Measurements from ENCODE around the gene PLCB4.

The PLCB4 gene

DNA sequence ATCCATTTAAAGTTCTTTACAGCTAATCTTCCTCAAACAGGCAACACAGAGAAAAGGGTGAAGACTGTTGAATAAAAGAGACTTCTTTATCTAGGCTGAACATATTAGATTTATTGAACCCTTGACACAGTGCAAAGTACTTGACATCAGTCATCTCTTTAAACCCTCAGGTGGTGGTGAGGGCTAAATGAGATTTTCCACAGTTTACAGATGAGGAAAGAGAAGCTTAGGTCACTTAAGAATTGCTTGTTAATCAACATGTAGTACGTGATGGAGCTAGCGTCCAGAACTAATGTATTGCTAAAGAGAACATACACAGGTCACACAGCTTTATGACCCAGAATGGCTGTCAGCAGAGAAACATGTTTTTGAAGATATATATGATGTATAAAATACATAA, 252.1 kb downstream of the PLCB4 start:
- no peak for DNase-seq (ENCODE audit: low read depth in 2 of 2)

DNA sequence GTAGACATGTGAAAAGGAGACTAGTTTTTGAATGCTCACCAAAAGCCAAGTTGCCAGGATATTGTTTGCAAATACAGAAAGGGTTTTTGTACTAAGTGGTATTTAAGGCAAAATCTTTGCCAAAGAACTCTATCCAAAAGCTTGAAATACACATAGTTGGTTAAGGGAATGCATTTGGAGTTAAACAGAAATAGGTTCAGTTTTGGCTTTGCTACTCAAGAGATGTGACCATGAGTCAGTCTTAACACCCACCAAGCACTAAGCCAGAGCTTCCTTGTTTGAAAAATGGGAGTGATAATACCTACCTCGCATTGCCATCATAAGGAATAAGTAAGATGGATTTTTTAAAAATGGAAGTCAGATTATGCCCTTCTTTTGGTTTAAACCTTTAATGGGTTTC, 253.8 kb downstream of the PLCB4 start:
- no peak for DNase-seq (ENCODE audit: low read depth in 2 of 2)

DNA sequence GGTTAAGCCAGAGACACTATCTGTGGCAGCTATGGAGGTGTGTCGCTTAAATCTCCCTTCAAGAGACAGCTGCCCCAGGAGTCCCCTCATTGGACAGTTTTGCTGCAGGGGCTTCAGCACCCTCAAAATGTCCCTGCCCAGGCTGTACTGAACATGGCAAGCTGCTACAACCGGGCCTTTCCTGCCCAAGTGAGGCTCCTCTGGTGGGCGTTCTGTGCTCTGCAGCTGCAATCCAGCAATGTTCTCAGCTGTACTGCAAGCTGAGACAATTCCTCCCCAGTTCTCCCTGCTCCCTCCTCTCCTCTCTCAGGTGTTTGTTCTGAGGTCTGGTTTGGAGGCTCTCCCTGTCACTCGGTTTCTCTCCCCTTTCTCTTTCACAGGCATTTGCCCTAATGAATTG, 254.7 kb downstream of the PLCB4 start:
- DNase-seq (ENCODE audit: low read depth in 2 of 2): no peak

DNA sequence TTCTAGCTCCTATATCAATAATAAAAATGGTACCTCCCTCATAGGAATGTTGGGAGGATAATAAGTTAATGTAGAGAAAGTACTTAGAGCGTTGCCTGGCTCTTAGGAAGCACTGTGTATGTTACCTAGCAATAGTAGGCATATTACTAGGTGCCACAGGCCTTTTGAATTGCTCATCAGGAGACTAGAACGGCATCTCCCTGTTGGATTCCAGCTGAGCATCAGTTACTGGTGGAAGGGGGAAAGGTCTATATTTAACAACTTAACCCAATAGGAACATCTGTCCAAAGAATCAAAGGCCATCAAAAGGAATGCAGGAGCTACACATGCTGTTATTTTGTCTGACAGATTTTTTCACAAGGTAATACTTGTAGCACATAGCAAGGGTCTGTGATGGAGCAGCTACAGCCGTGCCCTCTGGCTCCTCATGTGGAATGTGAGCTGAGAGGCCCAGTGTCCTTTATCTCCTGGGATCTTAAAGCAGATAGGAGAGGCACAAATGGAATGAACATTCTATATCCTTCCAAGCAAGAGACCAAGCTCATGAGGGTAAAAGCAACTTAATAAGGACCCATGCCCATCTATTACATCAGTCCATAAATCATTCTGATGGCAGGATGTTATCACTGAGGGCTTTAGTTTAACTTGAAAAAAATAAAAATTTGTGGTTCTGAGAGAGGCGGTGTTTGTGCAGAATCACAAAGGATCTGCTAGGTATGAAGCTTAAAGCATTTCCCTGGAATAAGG, 260.6 kb downstream of the PLCB4 start:
- DNase-seq (ENCODE audit: low read depth in 2 of 2): no peak

DNA sequence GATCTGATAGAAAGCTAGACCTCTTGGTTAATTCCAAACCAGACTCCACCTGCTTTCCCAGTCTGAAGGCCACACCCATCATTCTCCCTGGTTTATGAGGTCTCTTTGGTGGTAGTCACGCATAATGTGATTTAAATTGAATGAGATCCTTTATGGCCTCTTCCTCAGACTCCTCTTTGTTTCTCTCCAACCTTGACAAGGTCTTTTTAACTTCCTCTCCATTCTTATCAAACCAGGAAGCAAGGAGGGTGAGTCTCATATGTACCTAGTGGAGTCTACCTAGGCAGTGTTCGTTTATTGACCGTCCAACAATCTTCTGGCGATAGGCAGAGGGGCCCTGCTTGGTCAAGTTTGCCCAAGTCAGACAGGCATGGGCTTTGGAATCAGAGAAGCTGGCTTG, 261.3 kb downstream of the PLCB4 start:
- no peak for DNase-seq (ENCODE audit: low read depth in 2 of 2)

DNA sequence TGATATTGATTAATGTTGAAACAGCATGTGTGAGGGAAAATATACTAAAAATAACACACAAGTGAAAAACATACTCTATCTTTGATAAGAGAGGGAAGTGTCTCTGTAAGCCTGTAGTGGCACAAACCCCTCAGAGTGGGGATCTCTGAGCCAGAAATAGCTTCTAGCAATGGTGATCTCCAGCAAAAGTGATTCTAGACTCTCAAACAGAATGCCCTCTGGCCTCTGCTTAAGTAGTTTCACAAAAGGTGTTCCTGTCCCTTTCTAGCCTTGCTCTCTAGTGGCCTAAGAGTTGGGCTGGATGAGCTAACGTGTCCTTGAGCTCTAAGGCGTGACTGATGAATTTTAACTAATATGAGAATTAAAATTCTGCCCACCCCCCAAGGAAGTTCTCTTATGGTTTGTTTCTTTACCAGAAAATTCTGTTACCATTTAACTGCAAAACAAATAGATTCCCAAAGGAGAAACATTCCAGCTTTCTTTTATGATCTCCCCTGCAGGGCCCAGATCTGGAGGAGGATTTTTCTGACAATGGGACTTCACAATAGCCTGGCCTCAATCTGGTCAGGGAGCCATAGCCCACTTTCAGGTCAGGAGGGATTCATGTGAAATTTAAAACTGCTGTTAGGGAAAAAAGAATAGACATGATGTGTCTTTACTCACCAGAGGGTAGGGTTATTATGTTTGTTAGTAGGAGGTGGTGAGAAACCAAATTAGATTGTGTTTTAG, 263.0 kb downstream of the PLCB4 start:
- no peak for DNase-seq (ENCODE audit: low read depth in 2 of 2)

DNA sequence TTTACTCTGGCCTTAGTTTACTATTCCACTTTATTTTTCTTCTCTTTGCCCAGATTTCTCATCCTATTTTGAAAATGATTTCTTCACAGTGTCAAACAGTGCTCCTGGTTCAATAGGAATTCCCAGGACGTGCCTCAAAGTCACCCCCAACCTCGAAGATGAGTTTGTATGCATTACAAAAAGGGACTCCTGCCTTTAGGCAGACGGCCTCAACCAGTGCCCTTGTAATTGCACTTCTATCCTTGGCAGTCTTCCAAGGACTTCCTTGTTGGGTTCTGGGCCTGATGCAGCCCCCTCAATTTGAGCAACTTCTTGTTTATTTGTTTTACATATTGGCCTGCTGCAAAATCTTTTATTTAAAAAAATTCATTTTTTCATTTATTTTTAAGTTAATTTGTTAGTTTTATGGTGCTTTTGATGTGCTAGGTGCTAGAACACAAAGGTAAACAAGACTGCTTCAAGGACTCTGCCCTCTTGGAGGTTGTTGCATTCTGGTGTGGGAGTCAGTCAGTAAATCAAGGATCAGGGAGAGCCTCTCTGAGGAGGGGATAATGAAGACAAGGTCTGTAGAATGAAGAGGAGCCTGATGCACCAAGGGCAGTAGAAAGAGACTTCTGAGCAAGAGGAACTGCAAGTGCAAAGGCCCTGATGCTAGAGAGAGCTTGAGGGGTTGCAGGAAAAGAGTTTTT, 264.0 kb downstream of the PLCB4 start:
- no peak for DNase-seq (ENCODE audit: low read depth in 2 of 2)

DNA sequence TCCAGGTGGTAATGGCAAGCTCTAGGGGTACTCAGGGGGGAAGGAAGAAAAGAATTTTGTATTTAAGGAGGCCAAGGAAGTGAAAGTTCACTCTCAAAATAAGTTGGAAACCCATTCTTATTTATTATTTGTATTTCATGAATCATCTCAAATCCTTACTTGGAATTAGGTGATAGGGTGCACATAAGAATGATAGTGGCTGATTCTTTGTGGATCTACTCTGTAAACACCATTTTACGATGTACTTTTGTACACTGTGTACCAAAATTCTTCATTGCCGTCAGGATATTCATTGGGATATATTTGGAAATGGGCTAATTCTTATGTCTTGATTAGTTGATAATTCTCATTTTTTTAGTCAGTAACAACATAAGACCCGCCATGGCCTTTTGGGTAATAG, 266.0 kb downstream of the PLCB4 start:
- no peak for DNase-seq (ENCODE audit: low read depth in 2 of 2)

DNA sequence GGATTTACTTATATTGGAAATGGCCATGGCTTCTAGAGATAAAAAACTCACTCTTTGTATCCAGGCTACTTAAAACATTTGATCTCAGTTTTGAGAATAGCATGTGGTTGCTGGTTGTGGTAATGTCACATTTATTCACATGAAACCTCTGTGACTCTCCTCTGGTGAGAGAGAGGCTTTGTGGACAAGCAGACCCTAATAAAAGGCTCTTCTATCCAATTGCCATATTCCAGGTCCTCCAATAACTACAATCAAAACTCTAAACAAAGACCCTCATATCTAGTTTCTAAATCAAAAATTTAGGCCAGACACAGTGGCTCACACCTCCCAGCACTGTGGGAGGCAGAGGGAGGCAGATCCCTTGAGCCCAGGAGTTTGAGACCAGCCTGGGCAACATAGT, 269.2 kb downstream of the PLCB4 start:
- DNase-seq (ENCODE audit: low read depth in 2 of 2): no peak

DNA sequence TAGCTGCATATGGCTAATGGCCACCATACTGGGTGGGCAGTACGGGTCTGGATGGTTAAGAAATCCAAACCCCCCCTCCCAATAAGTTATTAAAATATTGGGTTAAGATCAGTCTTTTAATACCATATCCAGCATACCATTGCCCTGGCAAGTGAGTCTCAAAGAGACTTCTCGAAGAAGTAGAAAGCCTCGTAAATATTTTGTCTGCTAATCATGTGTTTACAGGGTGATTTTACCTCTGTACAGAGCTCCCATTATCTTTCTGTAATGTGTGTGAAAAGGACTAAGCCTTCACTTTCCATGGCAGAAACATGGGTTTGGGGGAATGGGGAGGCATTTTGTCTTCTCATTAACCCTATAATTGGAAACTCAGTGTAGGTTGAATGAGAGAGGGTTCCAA, 270.8 kb downstream of the PLCB4 start:
- no peak for DNase-seq (ENCODE audit: low read depth in 2 of 2)

DNA sequence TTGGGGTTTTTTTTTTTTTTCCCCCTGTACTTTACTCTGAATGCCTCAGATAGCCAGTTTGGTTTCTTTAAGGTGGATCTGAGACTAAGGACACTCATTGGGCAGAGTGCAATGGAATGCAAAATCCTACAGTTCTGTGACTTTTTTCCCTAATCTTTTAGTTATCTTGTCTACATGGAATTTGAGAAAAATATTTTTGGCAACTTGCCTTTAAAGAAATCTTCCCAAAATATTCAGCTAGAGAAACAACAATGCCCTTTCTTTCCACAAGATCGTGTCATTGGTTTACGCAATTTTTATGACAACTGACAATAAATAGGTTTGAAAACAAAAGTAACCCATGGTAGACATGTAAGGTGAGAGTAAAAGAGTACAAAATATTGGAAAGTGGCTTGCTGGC, 273.8 kb downstream of the PLCB4 start:
- no peak for DNase-seq (ENCODE audit: low read depth in 2 of 2)

DNA sequence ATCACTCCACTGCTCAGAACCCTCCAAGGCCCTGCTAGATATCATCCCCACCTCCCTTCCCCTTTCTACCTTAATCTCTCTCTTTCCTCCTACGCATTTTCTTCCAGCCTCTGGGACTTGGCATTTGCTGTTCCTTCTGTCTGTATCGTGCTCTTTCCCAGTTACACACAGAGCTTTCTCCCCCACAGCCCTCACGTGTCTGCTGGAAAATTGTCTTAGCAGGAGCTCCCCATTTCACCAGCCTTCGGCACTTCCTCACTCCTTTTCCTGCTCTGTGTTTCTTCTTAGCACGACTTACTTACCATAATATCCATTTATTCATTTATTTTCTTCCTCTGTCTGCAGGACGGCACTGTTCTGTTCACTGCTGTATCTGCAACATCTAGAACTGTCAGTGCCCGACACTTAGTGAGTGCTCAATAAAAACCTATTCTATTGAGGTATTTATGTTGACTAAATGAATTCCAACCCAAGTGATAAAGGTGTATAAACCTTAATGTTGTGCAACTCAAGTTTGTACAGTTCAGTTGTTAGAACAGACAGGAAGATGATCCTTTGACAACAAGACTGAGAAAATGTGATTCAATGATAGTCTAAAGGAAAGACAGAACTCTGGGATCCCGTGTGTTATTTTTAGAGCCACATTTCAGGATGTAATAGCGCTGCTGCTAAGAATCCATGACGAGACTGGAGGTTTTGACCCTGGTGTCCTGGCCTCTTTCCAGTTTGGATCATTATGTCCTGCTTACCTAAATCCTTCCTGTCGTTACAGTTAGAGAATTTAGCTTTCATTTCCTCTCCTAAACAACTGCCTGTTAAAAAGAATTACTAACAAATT, 275.4 kb downstream of the PLCB4 start:
- DNase-seq (ENCODE audit: low read depth in 2 of 2): no peak

DNA sequence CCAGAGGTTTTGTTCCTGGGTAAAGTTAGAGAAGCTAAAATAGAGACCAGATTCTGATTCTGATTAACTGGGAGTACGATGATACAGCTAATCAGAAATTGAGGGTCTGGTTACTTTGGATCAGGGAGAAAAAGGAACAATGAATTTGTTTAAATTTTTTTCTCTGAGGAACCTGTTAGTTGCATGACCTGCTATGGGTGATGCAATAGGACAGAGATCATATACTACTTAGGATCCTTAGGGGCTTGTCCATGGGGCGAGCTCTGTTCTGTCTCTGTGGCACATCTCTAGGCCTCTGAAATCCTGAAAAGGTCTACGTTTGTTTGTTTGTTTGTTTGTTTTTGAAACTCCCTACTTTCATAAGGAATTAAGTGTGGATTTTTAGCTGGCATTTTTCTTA, 279.4 kb downstream of the PLCB4 start:
- no peak for DNase-seq (ENCODE audit: low read depth in 2 of 2)

DNA sequence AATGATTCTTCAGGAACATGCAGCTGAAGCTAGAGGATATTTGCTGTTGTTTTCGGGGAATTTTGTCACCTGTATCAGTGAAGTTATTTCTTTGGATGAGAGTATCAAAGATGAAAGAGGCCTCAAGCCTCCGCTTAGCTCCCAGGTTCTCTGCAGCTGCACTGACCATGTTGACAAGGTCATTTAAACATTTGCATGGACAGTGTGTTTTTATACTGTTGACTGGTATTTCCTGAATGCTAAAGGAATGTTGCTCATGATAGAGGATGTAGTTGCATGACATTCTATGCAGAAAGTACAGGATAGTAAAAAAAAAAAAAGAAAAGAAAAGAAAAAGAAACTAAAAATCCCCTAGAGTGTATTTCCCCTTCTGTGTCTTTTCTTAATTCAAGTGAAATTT, 279.9 kb downstream of the PLCB4 start:
- no peak for DNase-seq (ENCODE audit: low read depth in 2 of 2)

DNA sequence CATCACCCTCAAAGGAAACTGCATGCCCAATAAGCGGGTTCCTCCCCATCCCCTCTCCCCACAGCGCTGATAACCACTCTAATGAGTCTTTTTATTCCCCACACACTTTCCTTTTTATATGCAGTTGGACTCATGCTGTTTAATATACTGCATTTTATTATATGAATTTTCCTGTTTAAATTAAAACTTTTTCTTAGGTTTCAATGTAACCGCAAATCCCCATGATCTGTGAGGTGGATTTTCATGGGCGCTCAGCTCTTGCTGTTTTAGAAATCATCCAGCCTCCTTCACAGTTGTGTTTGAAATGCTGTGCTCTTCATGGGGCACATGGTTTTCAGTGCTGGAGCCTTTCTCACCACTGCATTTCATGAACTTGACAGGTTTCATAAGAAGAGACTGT, 280.4 kb downstream of the PLCB4 start:
- DNase-seq (ENCODE audit: low read depth in 2 of 2): no peak

DNA sequence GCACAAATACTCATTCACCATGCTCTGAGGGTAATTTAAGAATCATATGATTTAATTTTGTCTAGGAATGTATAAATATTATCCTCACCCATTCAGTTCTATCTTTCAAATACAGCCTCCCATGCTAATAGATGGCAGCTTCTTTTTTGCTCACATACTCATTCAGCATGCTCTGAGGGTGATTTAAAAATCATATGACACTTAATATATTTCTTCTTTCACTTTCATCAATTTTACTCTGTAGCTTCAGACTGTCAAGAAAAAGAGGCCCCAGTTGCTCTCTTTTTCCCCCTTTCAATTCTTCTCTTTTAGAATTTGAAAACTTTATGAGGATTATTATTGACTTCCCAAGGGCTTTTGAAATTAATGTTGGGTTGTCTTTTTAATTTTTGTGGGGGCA, 283.9 kb downstream of the PLCB4 start:
- no peak for DNase-seq (ENCODE audit: low read depth in 2 of 2)

DNA sequence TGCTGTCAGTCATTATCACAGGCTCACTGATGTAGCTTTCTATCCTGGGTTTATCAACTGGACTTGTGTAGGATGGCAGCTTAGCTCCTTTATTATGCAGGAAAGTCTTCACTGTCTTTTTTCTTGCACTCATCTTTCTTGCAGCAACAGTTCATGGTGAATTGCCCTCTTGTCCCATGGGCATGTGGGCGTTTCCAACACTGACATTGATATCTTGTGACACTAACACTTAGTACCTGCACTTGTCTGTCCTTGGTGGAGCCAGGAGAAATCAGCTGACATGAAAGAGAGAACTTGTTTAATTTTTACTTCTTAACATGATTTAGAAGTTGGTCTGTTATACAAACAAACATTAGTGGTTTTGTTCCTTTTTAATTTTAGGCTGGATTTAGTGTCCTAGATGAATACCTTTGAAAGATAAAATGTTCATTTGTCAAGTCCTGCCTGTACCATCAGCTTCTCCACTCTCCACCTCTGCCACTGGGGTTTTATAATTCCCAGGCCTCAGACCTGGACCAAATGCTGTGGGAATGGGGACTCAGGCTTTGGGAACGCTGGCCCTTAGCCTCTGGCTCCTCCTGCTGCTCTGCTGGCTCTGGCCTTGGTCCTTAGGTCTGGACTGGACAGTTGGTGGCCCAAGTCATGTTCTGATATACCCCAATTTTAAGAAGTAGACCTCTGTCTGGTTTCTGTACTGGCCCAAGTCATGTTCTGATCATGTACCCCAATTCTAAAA, 284.5 kb downstream of the PLCB4 start:
- no peak for DNase-seq (ENCODE audit: low read depth in 2 of 2)

DNA sequence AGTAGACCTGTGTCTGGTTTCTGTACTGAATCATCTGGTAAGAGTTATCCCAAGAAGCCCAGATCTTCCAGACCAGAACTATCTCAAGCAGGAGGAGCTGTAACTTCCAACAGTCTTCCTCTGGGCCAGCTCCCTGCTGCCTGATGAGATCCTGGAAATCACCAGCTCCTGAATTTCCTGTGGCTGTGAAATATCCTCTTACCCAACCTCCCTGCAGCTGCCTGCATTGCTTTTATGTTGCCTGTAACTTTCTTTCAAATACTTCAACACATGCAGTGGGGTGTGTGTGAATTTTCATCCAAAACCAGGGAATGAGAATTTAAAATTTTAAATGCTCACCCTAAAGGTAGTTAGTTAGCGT, 285.0 kb downstream of the PLCB4 start:
- no peak for DNase-seq (ENCODE audit: low read depth in 2 of 2)

DNA sequence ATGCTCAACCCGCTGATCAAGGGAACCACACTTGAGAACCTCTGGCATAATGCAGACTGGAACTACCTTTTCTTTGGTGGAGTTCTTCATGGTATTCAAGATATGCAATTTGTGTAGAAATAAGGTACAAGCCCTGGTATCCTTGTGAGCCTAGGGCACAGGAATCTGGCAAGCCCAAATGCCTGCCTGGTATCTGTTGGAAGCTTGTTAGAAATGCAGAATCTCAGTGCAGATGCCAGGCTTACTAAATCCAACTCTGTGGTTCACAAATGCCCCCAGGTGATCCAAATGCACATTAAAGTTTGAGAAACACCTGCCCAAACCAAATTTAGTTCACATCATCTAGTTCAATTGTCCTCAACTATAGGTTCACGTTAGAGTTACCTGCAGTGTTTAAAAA, 285.7 kb downstream of the PLCB4 start:
- DNase-seq (ENCODE audit: low read depth in 2 of 2): no peak

DNA sequence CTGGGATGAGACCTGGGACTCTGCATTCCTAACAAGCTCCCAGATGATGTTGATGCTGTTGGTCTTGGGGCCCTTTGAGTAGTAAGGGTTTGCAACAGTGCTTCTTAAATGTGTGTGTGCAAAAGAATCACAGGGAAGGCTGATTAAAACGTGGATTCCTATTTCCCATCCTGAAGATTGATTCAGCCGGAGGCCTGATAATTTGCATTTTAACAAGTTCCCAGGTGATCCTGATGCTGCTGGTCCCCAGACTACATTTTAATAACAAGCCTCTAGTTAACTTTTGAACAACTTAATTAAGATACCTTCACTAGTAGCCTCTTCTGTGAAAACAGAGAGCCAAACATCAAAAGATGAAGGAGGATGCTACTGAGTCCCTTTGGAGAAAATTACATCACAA, 289.1 kb downstream of the PLCB4 start:
- DNase-seq (ENCODE audit: low read depth in 2 of 2): no peak

DNA sequence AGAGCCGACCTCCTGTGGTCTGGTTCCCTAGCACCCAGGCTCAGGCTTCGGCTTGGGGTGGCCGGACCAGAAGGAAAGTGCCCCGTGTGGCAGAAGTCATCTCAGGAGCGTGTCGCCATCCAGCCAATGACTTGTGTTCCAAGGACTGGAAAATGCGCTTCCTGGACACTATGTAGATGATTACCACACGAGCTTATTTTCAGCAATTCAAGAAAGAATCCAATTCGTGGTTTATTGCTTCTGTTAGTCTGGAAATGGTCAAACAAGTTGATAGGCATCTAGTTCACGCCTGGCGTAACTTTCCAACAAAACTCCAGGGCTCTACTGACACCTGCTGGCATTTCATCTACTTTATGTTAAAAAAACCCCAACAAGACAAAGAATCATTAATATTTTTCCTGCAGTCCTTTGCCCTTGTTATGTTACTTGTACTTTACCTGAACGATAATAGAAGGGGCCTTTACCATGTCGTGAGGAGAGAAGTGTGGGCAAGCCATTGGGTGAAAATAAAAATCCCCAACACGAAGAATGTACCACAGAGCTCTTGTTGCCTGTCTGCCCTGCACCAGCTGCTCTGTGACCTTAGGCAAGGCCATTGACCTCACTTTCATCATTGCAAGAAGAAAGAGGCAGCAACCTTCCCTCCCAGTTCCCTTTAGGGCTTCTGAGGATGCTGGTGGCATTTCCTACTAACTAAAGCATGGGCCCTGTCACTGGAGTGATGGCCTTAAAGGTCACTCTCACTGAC, 290.8 kb downstream of the PLCB4 start:
- DNase-seq (ENCODE audit: low read depth in 2 of 2): no peak

Measured in stimulated activated CD8-positive, alpha-beta memory T cell treated with anti-CD3 and anti-CD28 coated beads, Interleukin-15, amount 100 ng/mL, for 48 hours (primary cell).